ENCODE measurements around the gene DNAH2.

Gene DNAH2

GRCh38 chr17:7824021-7824924, 106.7 kb downstream of the DNAH2 start:
- TF ChIP-seq CTCF (IDR thresholded peaks at IDR 0.05; ENCODE audit: extremely low read depth, missing control alignments): no peak
- DNase-seq (ENCODE audit: low spot score): no peak

- no peak for TF ChIP-seq CTCF (IDR thresholded peaks at IDR 0.05; ENCODE audit: extremely low read depth, missing control alignments)
- no peak for DNase-seq (ENCODE audit: low spot score)
Observed at GRCh38 chr17:7825206-7825990, 107.9 kb downstream of the DNAH2 start.

- DNase-seq (ENCODE audit: low spot score): no peak
- no peak for TF ChIP-seq CTCF (IDR thresholded peaks at IDR 0.05; ENCODE audit: extremely low read depth, missing control alignments)
Observed at GRCh38 chr17:7830616-7831015, 113.1 kb downstream of the DNAH2 start.

- no peak for DNase-seq (ENCODE audit: low spot score)
- no peak for TF ChIP-seq CTCF (IDR thresholded peaks at IDR 0.05; ENCODE audit: extremely low read depth, missing control alignments)
Observed at GRCh38 chr17:7831233-7831632, 113.7 kb downstream of the DNAH2 start.

GRCh38 chr17:7832431-7832830, 114.9 kb downstream of the DNAH2 start:
- TF ChIP-seq CTCF (IDR thresholded peaks at IDR 0.05; ENCODE audit: extremely low read depth, missing control alignments): no peak
- DNase-seq (ENCODE audit: low spot score): no peak

- no peak for DNase-seq (ENCODE audit: low spot score)
- TF ChIP-seq CTCF (IDR thresholded peaks at IDR 0.05; ENCODE audit: extremely low read depth, missing control alignments): no peak
Observed at GRCh38 chr17:7833011-7833794, 115.7 kb downstream of the DNAH2 start.

All from GM20000 (cell line).